Esophagus squamous epithelium (tissue), 5 donors: ENCODE data around the gene BANF2. TPM values are rescaled to one million over a fixed set of nuclear protein-coding genes. Genes with fewer than 3 reads are reported as not detected.
"Not testable (repeated sequence)": the region's sequence is repeated elsewhere in the genome, so short reads cannot be mapped to it uniquely, and the experiment has no call there.

Experiments used
- DNase-seq: peaks from one replicate; lab custom pipeline; 2025; lab: John Stamatoyannopoulos, UW
- H3K27ac ChIP-seq, 4 donors: fragments of 200-600 bp; sonication (generic); one replicate each; pipeline ENCODE4 v1.5.1; 2016 to 2019; ENCODE audit warnings: mild to moderate bottlenecking in 1 of 4
- H3K27me3 ChIP-seq, 4 donors: fragments of 200-600 bp; sonication (generic); 1 replicate in 3 of 4; 2 replicates in 1 of 4; pipeline versions ENCODE4 v1.5.1 to v1.6.0; 2017 to 2021; ENCODE audit warnings: antibody characterized with exemption in 1 of 4
- H3K36me3 ChIP-seq, 3 donors: fragments of 200-600 bp; sonication (generic); one replicate each; pipeline ENCODE4 v1.5.1; 2016 to 2019
- H3K4me1 ChIP-seq, 3 donors: fragments of 200-600 bp; sonication (generic); one replicate each; pipeline ENCODE4 v1.5.1; 2017 to 2019
- H3K4me3 ChIP-seq, 4 donors: fragments of 200-600 bp; sonication (generic); 1 replicate in 3 of 4; 2 replicates in 1 of 4; pipeline ENCODE4 v1.5.1; 2016 to 2019; ENCODE audit warnings: mild to moderate bottlenecking in 2 of 4, moderate library complexity in 1 of 4
- H3K9me3 ChIP-seq, 3 donors: fragments of 200-600 bp; sonication (generic); one replicate each; pipeline ENCODE4 v1.5.1; 2016 to 2019
- POLR2A ChIP-seq, 4 donors: fragments of 450-650 bp; IDR thresholded peaks; one replicate each; pipeline ENCODE4 v1.6.1; 2017; ENCODE audit warnings: antibody characterized with exemption in 4 of 4, mild to moderate bottlenecking in 4 of 4, moderate library complexity in 3 of 4
- WGBS, 2 donors: methylation state at CpG; one replicate each; pipeline ENCODE4 v1.1.5; 2018; 5-methylcytosine and 5-hydroxymethylcytosine counted together
- intact Hi-C: fragments of 100-400 bp; cut with DNase I; formaldehyde crosslinking; loops from one replicate; pipeline ENCODE4 v1.15.0; 2022
- total RNA-seq, 4 donors: library from RNA; depleted of rRNA; stranded (reverse); fragments of >200 nt; gene quantifications; one replicate each; pipeline ENCODE4 v1.1.0, GENCODE V29; 2016
- TF ChIP-seq, protein P1 (sequence below), 6 experiments: fragments of 450-650 bp in 4 of 6; fragments of 200-600 bp in 2 of 6; sonication (generic) in 2 of 6; IDR thresholded peaks; one replicate each; pipeline ENCODE4 v1.5.1; 2016 to 2019; ENCODE audit warnings: antibody characterized with exemption in 6 of 6, mild to moderate bottlenecking in 4 of 6, moderate library complexity in 4 of 6
- donor health status: DM: yes; HTN: yes; CAD: no.

BANF2 gene
- total RNA-seq, 4 donors from 2014 or later = not detected

DNA sequence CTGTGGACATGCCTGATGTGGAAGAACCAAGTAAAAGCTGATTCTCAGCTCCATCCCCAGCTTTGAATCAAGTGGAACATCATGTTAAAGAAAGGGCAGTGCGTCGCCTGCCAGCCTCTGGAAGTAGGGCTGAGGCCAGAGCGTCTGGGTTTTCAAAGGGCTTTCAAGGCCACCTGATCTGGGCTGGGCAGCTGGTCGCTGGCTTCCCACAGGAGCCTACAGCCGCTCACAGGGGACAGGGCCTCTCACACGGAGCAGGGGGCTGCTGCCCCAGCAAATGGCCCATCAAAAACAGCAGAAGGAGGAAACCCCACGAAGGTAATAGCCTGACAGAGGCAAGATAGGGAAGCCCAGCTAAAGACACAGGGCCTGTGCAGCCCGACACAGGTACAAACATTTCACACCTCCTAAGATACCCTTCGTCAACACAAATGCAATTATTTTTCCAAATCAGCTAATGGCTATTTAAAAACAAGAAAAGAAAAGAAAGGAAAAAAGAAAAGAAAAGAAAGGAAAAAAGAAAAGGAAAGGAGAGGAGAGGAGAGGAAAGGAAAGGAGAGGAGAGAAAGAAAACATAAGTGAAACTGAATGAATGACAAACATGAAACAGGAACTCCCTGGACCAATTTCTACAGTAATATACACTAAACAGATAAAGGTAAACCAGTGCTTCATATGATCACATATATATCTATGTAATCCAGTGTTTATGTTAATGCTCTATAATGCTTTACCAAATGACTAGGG, 42.5 kb upstream of the BANF2 start:
- Histone ChIP-seq H3K27me3 (no peaks in the 10 kb centered on the region), H3K4me1 (peaks cover 0 to 37% (median 0%) of the 10 kb centered on the region in 3 donors), H3K4me3 (no peak overlapping the region), H3K27ac (no peak overlapping the region), H3K36me3 (peaks cover 4 to 67% (median 6%) of the 10 kb centered on the region in 3 donors), H3K9me3 (peaks cover 0 to 10% (median 5%) of the 10 kb centered on the region in 3 donors)
- TF ChIP-seq, protein P1, sequence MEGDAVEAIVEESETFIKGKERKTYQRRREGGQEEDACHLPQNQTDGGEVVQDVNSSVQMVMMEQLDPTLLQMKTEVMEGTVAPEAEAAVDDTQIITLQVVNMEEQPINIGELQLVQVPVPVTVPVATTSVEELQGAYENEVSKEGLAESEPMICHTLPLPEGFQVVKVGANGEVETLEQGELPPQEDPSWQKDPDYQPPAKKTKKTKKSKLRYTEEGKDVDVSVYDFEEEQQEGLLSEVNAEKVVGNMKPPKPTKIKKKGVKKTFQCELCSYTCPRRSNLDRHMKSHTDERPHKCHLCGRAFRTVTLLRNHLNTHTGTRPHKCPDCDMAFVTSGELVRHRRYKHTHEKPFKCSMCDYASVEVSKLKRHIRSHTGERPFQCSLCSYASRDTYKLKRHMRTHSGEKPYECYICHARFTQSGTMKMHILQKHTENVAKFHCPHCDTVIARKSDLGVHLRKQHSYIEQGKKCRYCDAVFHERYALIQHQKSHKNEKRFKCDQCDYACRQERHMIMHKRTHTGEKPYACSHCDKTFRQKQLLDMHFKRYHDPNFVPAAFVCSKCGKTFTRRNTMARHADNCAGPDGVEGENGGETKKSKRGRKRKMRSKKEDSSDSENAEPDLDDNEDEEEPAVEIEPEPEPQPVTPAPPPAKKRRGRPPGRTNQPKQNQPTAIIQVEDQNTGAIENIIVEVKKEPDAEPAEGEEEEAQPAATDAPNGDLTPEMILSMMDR (IDR thresholded peaks at IDR 0.05) = no peak
- TF ChIP-seq POLR2A (IDR thresholded peaks at IDR 0.05) = no peak
- WGBS, 2 donors = 79 to 90% methylated on average over 7 to 8 of the region's 9 CpGs
- intact Hi-C loops = no loop called here
- no peak for DNase-seq

DNA sequence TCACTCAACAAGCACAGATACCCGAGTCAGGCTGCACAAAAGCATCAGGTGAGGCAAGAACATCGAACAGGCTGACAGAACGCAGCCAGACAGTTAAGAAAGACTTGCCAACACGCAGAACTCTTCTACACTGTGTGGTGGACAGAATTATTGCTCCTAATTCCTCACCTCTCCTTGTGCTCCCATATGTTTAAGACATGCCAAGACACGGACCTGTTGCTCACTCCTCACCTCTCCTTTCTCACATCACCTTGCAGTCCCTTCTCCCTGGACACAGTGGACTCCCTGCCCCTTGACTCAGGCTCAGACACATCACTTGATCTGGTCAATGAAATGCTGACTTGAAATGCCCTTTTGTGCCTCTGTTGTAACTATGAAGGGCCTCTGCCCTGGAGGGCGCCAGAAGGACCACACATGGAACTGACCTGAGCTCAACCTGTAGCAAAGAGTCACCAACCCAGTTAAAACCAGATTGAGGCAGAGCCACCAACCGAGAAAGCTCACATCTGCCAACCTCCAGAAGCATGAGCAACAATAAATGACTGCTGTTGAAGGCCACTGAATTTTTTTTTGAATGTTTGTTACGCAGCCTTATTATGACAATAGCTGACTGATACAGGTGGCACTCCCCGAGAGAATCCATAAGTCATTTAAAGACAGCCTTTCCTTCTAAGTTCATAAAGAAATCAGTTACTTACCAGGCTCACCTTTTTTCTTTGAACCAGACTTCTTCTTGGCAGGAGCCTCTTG, 41.7 kb upstream of the BANF2 start:
- 85 to 94% methylated on average over 7 to 9 of the region's 9 CpGs for WGBS, 2 donors
- Histone ChIP-seq H3K36me3 (peaks cover 4 to 61% (median 6%) of the 10 kb centered on the region in 3 donors), H3K27me3 (no peaks in the 10 kb centered on the region), H3K27ac (no peak overlapping the region), H3K4me1 (peaks cover 0 to 37% (median 0%) of the 10 kb centered on the region in 3 donors), H3K9me3 (peaks cover 0 to 10% (median 5%) of the 10 kb centered on the region in 3 donors), H3K4me3 (no peak overlapping the region)
- TF ChIP-seq, protein P1 (IDR thresholded peaks at IDR 0.05) = no peak
- TF ChIP-seq POLR2A (IDR thresholded peaks at IDR 0.05) = no peak
- no peak for DNase-seq
- intact Hi-C loops = no loop called here

DNA sequence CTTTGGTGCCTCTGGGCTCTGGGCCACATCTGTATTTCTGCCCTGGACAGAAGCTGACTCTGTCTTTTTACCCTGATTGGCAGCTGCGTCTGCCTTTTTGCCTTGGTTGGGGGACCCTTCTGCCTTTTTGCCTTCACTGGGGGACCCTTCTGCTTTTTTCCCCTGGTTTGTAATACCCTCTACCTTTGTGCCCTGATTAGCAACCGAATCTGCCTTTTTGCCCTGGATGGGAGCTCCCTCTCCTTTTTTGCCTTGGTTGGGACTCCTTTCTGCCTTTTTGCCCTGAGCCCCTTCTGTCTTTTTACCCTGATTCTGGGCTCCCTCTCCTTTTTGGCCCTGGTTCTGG, 41.1 kb upstream of the BANF2 start:
- TF ChIP-seq, protein P1 (IDR thresholded peaks at IDR 0.05) = no peak
- no peak for TF ChIP-seq POLR2A (IDR thresholded peaks at IDR 0.05)
- peaks cover 0 to 42% (median 0%) of the 10 kb centered on the region in 3 donors for H3K4me1 ChIP-seq
- DNase-seq = no peak
- intact Hi-C loops = no loop called here
- peaks cover 0 to 10% (median 5%) of the 10 kb centered on the region in 3 donors for H3K9me3 ChIP-seq
- no peak overlapping the region for H3K4me3 ChIP-seq
- no peak overlapping the region for H3K27ac ChIP-seq
- H3K36me3 ChIP-seq = peaks cover 4 to 58% (median 6%) of the 10 kb centered on the region in 3 donors
- 93 to 100% methylated on average over 2 of the region's 2 CpGs for WGBS, 2 donors
- no peaks in the 10 kb centered on the region for H3K27me3 ChIP-seq

DNA sequence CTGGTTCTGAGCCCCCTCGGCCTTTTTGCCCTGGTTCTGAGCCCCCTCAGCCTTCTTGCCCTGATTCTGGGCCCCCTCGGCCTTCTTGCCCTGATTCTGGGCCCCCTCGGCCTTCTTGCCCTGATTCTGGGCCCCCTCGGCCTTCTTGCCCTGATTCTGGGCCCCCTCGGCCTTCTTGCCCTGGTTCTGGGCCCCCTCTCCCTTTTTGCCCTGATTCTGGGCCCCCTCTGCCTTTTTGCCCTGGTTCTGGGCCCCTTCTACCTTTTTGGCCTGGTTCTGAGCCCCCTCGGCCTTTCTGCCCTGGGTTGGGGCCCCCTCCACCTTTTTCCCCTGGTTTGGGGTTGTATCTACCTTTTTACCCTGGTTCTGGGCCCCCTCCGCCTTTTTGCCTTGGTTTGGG, 40.4 kb upstream of the BANF2 start:
- intact Hi-C loops, DNase-seq, H3K27ac ChIP-seq, H3K9me3 ChIP-seq, H3K4me3 ChIP-seq, H3K27me3 ChIP-seq: not testable (repeated sequence)
- 93 to 96% methylated on average over 7 of the region's 7 CpGs for WGBS, 2 donors
- peaks cover 0 to 47% (median 0%) of the 10 kb centered on the region in 3 donors for H3K4me1 ChIP-seq
- peaks cover 4 to 51% (median 6%) of the 10 kb centered on the region in 3 donors for H3K36me3 ChIP-seq

DNA sequence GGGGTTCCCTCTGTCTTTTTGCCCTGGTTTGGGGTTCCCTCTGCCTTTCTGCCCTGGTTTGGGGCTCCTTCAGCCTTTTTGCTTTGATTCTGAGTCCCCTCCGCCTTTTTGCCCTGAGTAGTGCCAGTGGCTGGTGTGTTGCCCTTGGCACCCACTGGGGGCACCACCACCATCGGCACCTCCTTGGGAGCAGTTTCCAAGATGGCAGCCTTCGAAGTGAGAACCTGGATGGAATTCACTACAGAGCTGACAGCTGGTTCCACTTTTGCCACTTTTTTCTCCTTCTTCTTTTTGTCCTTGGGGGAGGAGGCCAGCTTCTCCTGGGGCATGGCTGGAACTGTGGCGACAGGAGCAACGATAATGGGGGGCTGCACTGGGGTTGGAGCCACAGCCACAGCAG, 40.0 kb upstream of the BANF2 start:
- peaks cover 0 to 10% (median 5%) of the 10 kb centered on the region in 3 donors for H3K9me3 ChIP-seq
- H3K4me3 ChIP-seq = no peak overlapping the region
- H3K27ac ChIP-seq = no peak overlapping the region
- intact Hi-C loops = no loop called here
- peaks cover 4 to 46% (median 6%) of the 10 kb centered on the region in 3 donors for H3K36me3 ChIP-seq
- peaks cover 0 to 50% (median 0%) of the 10 kb centered on the region in 3 donors for H3K4me1 ChIP-seq
- H3K27me3 ChIP-seq = no peaks in the 10 kb centered on the region
- WGBS, 2 donors = 99 to 100% methylated on average over 5 of the region's 5 CpGs
- TF ChIP-seq POLR2A (IDR thresholded peaks at IDR 0.05) = no peak
- TF ChIP-seq, protein P1 (IDR thresholded peaks at IDR 0.05) = no peak
- no peak for DNase-seq
